Stimulated activated CD8-positive, alpha-beta memory T cell treated with anti-CD3 and anti-CD28 coated beads, Interleukin-15, amount 100 ng/mL, for 48 hours (primary cell): ENCODE results near the gene SPTBN5.
A peak's percentile ranks its signal among the peaks of the same experiment; 100 is the strongest.

ENCODE experiments used
- DNase-seq, 2 donors: peaks; one replicate each; pipeline ENCODE4 v3.0.0-alpha.2; 2020; ENCODE audit warnings: low read depth in 2 of 2

SPTBN5 gene

DNA sequence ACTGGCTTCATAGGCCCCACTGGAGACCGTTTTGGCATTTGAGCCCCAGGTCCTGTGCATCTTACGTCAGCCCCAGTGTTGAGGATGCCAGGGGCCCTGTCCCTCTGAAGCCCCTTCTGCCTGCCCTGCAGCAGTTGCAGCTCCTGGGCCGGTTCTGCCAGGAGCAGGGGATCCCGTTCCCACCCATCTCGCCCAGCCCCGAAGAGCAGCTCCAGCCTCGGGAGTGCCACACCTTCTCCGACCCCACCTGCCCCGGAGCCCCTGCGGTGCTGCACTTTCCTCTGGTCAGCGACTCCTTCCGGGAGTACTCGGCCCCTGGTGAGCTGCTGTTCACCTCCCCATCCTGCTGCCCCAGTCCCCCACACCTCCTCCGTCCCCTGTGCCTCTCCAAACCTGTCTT, 46.6 kb downstream of the SPTBN5 start:
- DNase-seq = no peak

GRCh38 chr15:41844814-41845213, 49.0 kb downstream of the SPTBN5 start:
- DNase-seq = no peak

- DNase-seq = no peak
These were observed 50.3 kb downstream of the SPTBN5 start for GRCh38 chr15:41843571-41843970.

- no peak for DNase-seq
These were observed 51.6 kb downstream of the SPTBN5 start for GRCh38 chr15:41842229-41842628.

DNA sequence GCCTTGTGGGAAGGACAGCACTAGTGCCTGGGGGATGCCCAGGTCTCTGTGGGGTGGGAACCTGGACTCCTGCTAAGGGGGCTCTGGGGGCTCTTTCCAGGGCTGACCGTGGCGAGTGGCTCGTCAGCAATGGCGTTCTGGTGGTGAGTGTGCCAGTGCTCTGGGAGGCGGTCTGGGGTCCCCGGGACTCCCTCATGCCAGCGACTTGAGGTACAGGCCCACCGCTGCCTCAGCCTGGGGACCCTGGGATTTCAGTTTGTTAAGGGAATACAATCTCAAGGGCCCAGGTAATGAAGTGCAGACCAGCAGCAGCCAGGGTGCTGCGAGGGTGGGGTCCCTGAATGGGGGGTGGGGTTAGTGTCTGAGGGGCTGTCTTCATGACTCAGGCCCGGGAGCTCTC, 52.7 kb downstream of the SPTBN5 start:
- DNase-seq = no peak

GRCh38 chr15:41840673-41841072, 53.2 kb downstream of the SPTBN5 start:
- no peak for DNase-seq

GRCh38 chr15:41839781-41840491, 53.9 kb downstream of the SPTBN5 start:
- DNase-seq = no peak

DNA sequence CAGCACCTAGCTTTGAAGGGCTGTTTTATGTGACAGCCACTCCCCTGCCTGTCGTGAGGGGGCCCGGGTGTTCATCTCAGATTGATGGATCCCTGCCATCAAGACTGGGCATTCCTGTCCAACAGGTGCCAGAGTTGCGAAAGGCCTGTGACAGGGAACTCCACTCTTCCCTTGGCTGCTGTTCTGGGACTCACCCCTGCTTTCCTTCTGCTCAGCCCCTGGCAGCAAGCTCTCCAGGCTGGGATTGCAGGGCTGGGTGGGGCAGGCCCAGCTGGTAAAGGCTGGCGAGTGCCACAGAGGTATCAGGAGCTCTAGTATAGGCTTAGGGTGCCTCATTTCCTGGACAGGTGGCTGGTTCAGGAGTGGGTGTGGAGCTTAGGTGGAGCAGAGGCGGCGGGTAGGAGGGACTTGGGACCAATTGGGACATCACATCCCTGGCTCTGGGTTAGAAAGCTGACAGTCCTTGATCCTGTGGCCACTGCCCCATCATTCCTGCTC, 55.4 kb downstream of the SPTBN5 start, which contains the start of gene PLA2G4B:
Gene PLA2G4B, plus strand, starts transcription at position 448 of the 498 bp plus-strand sequence. CDS start 67 bp downstream, outside the sequence.
- no peak for DNase-seq

DNA sequence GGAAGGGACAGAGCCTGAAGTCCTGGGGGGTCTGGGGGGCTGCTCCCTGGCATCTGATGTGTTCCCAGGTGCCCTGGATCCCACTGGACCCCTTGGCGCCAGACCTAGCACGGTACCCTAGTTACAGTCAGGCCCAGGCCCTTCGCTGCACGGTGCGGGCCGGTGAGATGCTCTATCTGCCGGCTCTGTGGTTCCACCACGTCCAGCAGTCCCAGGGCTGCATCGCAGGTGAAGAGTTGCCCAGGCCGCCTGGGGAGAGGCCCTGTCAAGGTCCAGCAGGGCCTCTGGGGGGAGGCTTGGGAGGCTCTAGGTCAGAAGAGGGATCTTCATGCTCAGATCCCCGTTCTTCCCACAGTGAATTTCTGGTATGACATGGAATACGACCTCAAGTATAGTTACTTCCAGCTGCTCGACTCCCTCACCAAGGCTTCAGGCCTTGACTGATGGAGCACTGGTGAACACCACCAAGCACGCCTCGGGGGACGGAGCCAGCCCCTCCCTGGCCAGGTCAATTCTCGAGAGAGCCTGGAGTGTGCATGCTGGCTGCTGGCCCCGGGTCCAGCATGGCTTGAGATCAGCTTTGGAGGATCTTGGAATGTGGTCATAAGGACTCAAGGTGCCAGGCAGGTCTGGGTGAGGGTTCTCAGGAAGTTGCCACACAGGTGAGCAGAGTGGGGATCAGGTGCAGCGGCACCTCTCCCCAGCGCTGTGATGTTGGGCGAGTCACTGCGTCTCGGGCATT, 57.0 kb downstream of the SPTBN5 start:
- no peak for DNase-seq

DNA sequence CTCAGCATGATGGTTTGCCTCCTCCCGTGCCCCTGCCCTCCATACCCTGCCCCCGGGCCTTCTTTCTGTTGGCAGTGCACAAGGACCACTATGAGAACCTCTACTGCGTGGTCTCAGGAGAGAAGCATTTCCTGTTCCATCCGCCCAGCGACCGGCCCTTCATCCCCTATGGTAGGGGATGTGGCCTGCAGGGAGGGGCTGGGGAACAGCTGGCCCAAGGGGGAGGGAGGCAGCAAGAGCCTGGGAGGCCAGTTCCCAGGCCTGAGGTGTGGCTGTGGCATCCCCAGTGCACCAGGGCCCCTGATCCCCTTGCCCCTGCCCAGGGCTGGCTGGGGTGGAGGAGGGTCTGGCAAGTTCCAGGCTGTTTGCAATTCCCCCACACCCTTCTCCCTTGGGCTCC, 57.8 kb downstream of the SPTBN5 start:
- DNase-seq = no peak

GRCh38 chr15:41834096-41834495, 59.8 kb downstream of the SPTBN5 start:
- no peak for DNase-seq

GRCh38 chr15:41832875-41833274, 61.0 kb downstream of the SPTBN5 start:
- no peak for DNase-seq

GRCh38 chr15:41832208-41832607, 61.6 kb downstream of the SPTBN5 start:
- no peak for DNase-seq

DNA sequence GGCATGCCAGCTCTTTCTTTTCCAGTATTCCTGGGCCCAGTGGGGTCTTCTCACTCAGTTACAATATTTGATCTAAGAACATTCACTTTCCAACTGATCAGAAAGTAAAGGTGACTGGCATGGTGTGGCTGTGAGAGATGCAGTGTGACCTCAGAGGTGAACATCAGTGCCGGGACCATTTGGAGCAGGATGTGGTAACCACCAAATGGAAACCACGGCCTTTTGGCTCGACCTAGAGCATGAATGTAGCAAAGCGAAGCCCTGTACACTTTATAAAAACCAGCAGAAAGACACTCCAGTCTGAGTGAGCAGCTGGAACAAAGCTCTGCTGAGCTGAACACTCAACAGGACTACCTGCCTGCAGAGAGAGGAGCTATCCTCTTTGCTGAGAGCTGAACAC, 62.6 kb downstream of the SPTBN5 start:
- peak; percentile 32 to 34 for DNase-seq

GRCh38 chr15:41829959-41830646, 63.8 kb downstream of the SPTBN5 start:
- DNase-seq = no peak

GRCh38 chr15:41828807-41829141, 65.1 kb downstream of the SPTBN5 start:
- DNase-seq = no peak

DNA sequence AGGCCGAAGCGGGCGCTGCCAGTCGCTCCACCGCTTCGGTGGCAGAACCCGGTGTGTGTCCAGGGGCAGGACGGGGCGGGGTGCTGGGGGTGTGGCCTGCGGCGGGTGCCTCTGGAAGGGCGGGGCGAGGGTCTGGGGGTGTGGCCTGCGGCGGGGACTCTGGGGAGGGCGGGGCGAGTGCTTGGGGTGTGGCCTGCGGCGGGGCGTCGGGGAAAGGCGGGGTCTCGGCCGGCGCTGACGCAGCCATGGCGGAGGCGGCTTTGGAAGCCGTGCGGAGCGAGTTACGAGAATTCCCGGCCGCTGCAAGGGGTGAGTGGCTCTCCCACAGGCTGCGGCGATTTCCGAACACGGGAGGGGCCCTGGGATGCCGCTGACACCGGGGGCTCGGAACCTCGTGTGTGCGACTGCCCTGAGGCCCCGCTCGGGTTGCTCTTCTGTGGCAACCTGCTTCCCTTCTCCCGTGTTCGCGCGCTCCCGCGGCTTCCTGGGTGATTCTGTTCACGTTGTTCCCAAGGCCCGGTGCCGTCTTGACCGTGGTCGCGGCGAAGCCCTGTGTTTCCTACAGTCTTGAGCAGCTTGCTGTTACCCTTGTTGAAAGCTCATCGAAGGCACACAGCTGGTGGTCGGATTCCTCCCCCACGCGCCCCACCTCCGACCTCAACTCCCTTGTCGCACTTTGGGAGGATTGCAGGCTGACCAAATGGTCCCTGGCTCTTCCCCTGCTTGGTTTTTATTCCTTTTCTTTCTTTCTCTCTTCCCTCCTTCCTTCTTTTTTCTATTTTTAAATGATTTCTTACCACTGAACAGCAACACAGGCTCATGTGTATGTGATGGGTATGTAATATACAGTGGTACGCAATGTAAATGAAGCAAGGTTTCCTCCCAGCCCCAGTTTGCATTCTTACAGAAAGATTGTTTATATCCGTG, 65.7 kb downstream of the SPTBN5 start, which contains the start of gene JMJD7:
Gene JMJD7, plus strand, starts transcription at position 213 of the 927 bp plus-strand sequence. Its CDS starts 33 bp downstream, at position 246.
- peak; percentile 85 to 87 for DNase-seq

DNA sequence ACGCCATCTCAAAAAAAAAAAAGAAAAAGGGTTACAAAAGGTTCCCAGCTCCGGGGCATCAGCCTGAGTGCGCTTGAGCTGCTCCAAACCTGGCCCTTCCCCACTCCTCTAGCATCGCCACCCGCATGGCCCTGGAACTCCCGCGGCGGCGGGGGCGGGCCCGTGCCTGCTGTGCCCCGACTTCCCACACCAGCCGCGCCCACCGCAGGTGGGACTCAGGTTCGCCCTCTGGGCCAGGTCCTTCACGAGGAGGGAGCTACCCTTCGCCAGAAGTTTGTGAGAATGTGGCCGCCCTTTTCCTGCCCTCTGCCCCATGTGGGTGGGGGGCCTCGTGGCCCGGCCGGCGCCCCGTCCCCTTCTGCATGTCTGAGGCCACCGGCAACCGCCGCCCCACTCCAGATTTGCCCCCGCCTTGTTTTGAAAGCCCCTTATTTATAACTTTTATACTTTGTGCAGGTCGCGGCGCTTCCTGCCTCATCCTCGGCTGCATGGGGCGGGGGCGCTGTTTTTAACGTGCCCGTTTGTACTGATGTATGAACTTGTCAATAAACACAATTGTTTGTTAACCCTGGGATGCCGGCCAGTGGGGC, 66.5 kb downstream of the SPTBN5 start:
- no peak for DNase-seq

GRCh38 chr15:41825572-41826535, 68.0 kb downstream of the SPTBN5 start:
- no peak for DNase-seq

DNA sequence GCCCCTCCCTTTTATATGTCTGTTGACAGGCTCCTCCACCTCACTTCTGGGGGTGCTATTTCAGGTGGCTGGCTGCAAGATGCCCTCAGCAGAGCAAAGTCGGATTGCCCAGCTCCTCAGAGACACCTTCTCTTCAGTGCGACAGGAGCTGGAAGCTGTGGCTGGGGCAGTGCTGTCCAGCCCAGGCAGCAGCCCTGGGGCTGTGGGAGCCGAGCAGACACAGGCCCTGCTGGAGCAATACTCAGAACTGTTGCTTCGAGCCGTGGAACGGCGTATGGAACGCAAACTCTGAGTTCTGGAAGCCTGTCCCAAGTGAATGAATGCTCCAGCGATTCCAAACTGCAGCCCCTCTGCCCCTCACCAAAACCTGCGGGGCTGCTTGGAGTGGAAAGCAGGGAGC, 68.7 kb downstream of the SPTBN5 start:
- DNase-seq = no peak
